ENCODE data around the gene SMAD2. TPM values are rescaled to one million over a fixed set of nuclear protein-coding genes. Genes with fewer than 3 reads are reported as not detected.
A peak's percentile ranks its signal among the peaks of the same experiment; 100 is the strongest.

SMAD2 gene
- total and polyA plus RNA-seq, 2 experiments from 2014 or later = 58.5 to 108 TPM

DNA sequence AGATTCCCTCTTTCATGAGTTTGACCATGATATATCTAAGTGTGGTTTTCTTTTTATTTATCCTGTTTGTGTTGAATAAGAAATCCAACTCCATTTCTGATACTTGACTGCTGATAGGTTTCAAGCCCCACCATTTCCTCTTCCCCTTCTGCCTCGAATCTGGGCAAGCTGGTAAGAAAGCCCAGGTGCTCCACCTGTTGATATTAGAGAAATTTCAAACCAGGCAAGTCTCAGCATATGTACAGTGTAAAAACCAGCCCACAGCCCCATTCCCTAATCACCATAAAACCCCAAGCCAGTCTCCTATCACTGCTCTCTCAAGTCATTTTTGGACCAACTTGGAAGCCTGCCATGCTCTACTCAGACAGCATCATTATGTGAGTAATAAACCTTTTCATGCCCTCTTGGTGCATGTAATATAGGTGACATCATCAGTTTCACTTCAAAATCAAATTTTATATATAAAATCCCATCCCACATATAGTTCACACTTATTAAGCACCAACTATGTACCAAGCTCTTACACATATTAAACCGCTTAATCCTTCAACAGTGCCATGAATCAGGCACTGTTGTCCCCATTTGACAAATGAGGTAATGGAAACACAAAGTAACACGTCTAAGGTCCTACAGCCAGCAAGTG lies 46.6 kb downstream of the SMAD2 start:
- Histone ChIP-seq H4K20me1 (ENCODE audit: insufficient read depth, poor library complexity, severe bottlenecking) (peaks cover 11% of the 10 kb centered on the region), H3K4me2 (no peak overlapping the region), H3K36me3 (replicated peaks; ENCODE audit: insufficient read depth, low read depth) (no peaks in the 10 kb centered on the region), H3K27ac (no peak overlapping the region), H3K4me3 (no peak overlapping the region), H3K27me3 (no peaks in the 10 kb centered on the region), H3K9me2 (replicated peaks; ENCODE audit: insufficient read depth) (no peaks in the 10 kb centered on the region), H3K9me3 (ENCODE audit: low read depth) (no peaks in the 10 kb centered on the region), H3K79me2 (peaks cover 74% of the 10 kb centered on the region), H3K4me1 (ENCODE audit: insufficient read depth) (no peaks in the 10 kb centered on the region), H2AFZ (no peak overlapping the region)
- DNase-seq (ENCODE audit: low spot score) = peak; percentile 13
- TF ChIP-seq EZH2phosphoT487 (IDR thresholded peaks at IDR 0.05; ENCODE audit: low read depth, severe bottlenecking, unreplicated experiment) (no peak), EZH2 (IDR thresholded peaks at IDR 0.05; ENCODE audit: borderline replicate concordance) (no peak)
- TF ChIP-seq, protein P1, sequence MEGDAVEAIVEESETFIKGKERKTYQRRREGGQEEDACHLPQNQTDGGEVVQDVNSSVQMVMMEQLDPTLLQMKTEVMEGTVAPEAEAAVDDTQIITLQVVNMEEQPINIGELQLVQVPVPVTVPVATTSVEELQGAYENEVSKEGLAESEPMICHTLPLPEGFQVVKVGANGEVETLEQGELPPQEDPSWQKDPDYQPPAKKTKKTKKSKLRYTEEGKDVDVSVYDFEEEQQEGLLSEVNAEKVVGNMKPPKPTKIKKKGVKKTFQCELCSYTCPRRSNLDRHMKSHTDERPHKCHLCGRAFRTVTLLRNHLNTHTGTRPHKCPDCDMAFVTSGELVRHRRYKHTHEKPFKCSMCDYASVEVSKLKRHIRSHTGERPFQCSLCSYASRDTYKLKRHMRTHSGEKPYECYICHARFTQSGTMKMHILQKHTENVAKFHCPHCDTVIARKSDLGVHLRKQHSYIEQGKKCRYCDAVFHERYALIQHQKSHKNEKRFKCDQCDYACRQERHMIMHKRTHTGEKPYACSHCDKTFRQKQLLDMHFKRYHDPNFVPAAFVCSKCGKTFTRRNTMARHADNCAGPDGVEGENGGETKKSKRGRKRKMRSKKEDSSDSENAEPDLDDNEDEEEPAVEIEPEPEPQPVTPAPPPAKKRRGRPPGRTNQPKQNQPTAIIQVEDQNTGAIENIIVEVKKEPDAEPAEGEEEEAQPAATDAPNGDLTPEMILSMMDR (IDR thresholded peaks at IDR 0.05; ENCODE audit: poor library complexity) = no peak
- WGBS (ENCODE audit: low lambda C conversion rate, missing lambda C conversion rate) = 89% methylated on average over 3 of the region's 3 CpGs

DNA sequence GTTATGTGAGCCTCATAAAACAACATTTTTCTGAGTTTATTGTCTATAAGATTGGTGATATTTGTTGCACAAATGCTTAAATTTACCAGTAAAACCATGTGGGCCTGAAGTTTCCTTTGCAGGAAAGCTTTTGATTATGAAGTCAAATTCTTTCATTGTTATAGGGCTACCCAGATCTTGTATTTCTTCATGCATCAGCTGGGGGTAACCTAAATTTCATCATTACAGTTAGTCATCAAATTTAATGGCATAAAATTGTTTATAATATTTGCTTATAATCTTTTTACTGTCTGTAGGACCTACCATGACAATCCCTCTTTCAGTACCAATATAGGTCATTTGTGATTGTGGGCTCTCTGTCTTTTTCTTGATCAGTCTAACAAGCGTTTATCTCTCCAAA lies 47.8 kb downstream of the SMAD2 start:
- no peaks in the 10 kb centered on the region for H3K4me1 ChIP-seq (ENCODE audit: insufficient read depth)
- H3K79me2 ChIP-seq = peaks cover 72% of the 10 kb centered on the region
- H3K4me2 ChIP-seq = no peak overlapping the region
- no peaks in the 10 kb centered on the region for H3K9me2 ChIP-seq (replicated peaks; ENCODE audit: insufficient read depth)
- TF ChIP-seq, protein P1 (IDR thresholded peaks at IDR 0.05; ENCODE audit: poor library complexity) = no peak
- no peak for TF ChIP-seq EZH2 (IDR thresholded peaks at IDR 0.05; ENCODE audit: borderline replicate concordance)
- TF ChIP-seq EZH2phosphoT487 (IDR thresholded peaks at IDR 0.05; ENCODE audit: low read depth, severe bottlenecking, unreplicated experiment) = no peak
- no peak overlapping the region for H2AFZ ChIP-seq
- WGBS (ENCODE audit: low lambda C conversion rate, missing lambda C conversion rate) = 97% methylated on average over 1 of the region's 1 CpG
- DNase-seq (ENCODE audit: low spot score) = no peak
- H3K27ac ChIP-seq = no peak overlapping the region
- H3K9me3 ChIP-seq (ENCODE audit: low read depth) = no peaks in the 10 kb centered on the region
- no peaks in the 10 kb centered on the region for H3K27me3 ChIP-seq
- no peak overlapping the region for H3K4me3 ChIP-seq
- H3K36me3 ChIP-seq (replicated peaks; ENCODE audit: insufficient read depth, low read depth) = no peaks in the 10 kb centered on the region
- H4K20me1 ChIP-seq (ENCODE audit: insufficient read depth, poor library complexity, severe bottlenecking) = peaks cover 11% of the 10 kb centered on the region

DNA sequence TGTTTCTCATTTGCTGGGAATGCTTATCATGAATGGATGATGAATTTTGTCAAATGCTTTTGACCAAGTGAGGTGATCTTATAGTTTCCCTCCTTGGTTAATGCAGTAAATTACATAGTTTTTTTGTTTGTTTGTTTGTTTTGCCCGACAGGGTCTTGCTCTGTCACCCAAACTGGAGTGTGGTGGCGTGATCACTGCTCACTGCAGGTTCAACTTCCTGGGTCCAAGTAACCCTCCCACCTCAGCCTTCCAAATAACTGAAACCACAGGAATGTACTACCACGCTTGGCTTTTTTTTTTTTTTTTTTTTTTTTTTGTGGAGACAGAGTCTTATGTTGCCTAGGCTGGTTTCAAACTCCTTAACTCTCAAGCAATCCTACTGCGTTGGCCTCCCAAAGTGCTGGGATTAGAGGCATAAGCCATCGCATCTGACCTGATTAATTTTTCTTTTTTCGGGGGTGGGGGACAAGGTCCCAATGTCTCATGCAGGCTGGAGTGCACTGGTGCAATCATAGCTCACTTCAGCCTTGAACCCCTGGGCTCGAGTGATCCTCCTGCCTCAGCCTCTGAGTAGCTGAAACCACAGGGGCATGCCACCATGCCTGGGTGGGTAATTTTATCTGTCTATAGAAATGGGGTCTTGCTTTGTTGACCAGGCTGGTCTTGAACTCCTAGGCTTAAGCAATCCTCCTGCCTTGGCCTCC lies 48.6 kb downstream of the SMAD2 start:
- Histone ChIP-seq H3K36me3 (replicated peaks; ENCODE audit: insufficient read depth, low read depth) (no peaks in the 10 kb centered on the region), H2AFZ (no peak overlapping the region), H3K9me2 (replicated peaks; ENCODE audit: insufficient read depth) (no peaks in the 10 kb centered on the region), H3K79me2 (peaks cover 74% of the 10 kb centered on the region), H3K9me3 (ENCODE audit: low read depth) (no peaks in the 10 kb centered on the region), H3K27me3 (no peaks in the 10 kb centered on the region), H3K27ac (no peak overlapping the region), H4K20me1 (ENCODE audit: insufficient read depth, poor library complexity, severe bottlenecking) (peaks cover 17% of the 10 kb centered on the region), H3K4me2 (no peak overlapping the region), H3K4me3 (no peak overlapping the region), H3K4me1 (ENCODE audit: insufficient read depth) (no peaks in the 10 kb centered on the region)
- 83% methylated on average over 7 of the region's 7 CpGs for WGBS (ENCODE audit: low lambda C conversion rate, missing lambda C conversion rate)
- no peak for DNase-seq (ENCODE audit: low spot score)
- TF ChIP-seq EZH2 (IDR thresholded peaks at IDR 0.05; ENCODE audit: borderline replicate concordance) (no peak), EZH2phosphoT487 (IDR thresholded peaks at IDR 0.05; ENCODE audit: low read depth, severe bottlenecking, unreplicated experiment) (no peak)
- TF ChIP-seq, protein P1 (IDR thresholded peaks at IDR 0.05; ENCODE audit: poor library complexity) = no peak
